DND-41 (cell line): ENCODE results near the gene SUPT3H.

ENCODE experiments used
- ATAC-seq: fragments of 200-7000 bp; cut with Tn5 transposase; 3 replicates; pipeline ENCODE4 v1.9.1; 2021; ENCODE audit warnings: low read depth; ENCODE audit not compliant: insufficient read depth
- DNase-seq: peaks from one replicate; pipeline ENCODE4 v3.0.0-alpha.2; 2020
- H2AFZ ChIP-seq: 2 replicates; pipeline ENCODE4 v1.6.0; 2012; ENCODE audit warnings: low read depth, low read length
- H3K27ac ChIP-seq: 2 replicates; pipeline ENCODE4 v1.5.1; 2012; ENCODE audit warnings: low read length, inconsistent platforms
- H3K27me3 ChIP-seq: fragments of 200-600 bp; sonication (generic); 2 replicates; pipeline ENCODE4 v1.6.0; 2012; ENCODE audit warnings: low read length, mild to moderate bottlenecking, inconsistent platforms; ENCODE audit not compliant: insufficient read depth, poor library complexity
- H3K36me3 ChIP-seq: 2 replicates; pipeline ENCODE4 v1.5.1; 2012; ENCODE audit warnings: low read length, inconsistent platforms; ENCODE audit not compliant: insufficient read depth
- H3K4me1 ChIP-seq: 2 replicates; pipeline ENCODE4 v1.5.1; 2012; ENCODE audit warnings: mild to moderate bottlenecking, low read length; ENCODE audit not compliant: insufficient read depth
- H3K4me2 ChIP-seq: 2 replicates; pipeline ENCODE4 v1.6.0; 2012; ENCODE audit warnings: mild to moderate bottlenecking, moderate library complexity, low read length, inconsistent platforms; ENCODE audit not compliant: insufficient read depth
- H3K4me3 ChIP-seq, 2 experiments: fragments of 200-600 bp in 1 of 2; shearing (Covaris generic) in 1 of 2; 2 replicates each; pipeline ENCODE4 v1.5.1; 2012 to 2016; ENCODE audit warnings: inconsistent platforms in 2 of 2, low read length in 2 of 2, mild to moderate bottlenecking in 2 of 2, low read depth in 1 of 2, moderate library complexity in 1 of 2
- H3K79me2 ChIP-seq: 2 replicates; pipeline ENCODE4 v1.6.0; 2012; ENCODE audit warnings: low read length, inconsistent platforms; ENCODE audit not compliant: insufficient read depth
- H3K9ac ChIP-seq: 2 replicates; pipeline ENCODE4 v1.6.0; 2012; ENCODE audit warnings: low read depth, mild to moderate bottlenecking, inconsistent platforms, low read length, moderate library complexity
- H3K9me3 ChIP-seq: 2 replicates; pipeline ENCODE4 v1.5.1; 2012; ENCODE audit warnings: low read length, moderate library complexity, mild to moderate bottlenecking, inconsistent platforms; ENCODE audit not compliant: insufficient read depth, severe bottlenecking
- H4K20me1 ChIP-seq: 2 replicates; pipeline ENCODE4 v1.6.0; 2012; ENCODE audit warnings: low read length; ENCODE audit not compliant: insufficient read depth
- EZH2 ChIP-seq: IDR thresholded peaks from 3 replicates; pipeline ENCODE4 v1.6.1; 2012; ENCODE audit warnings: borderline replicate concordance, low read depth, mild to moderate bottlenecking, moderate library complexity, low read length, inconsistent platforms; ENCODE audit not compliant: severe bottlenecking
- TF ChIP-seq, protein P1 (sequence below): IDR thresholded peaks from 2 replicates; pipeline ENCODE4 v1.5.1; 2012; ENCODE audit warnings: borderline replicate concordance, low read length, moderate library complexity, mild to moderate bottlenecking; ENCODE audit not compliant: poor library complexity, severe bottlenecking; ENCODE audit errors: extremely low read depth

Gene SUPT3H

DNA sequence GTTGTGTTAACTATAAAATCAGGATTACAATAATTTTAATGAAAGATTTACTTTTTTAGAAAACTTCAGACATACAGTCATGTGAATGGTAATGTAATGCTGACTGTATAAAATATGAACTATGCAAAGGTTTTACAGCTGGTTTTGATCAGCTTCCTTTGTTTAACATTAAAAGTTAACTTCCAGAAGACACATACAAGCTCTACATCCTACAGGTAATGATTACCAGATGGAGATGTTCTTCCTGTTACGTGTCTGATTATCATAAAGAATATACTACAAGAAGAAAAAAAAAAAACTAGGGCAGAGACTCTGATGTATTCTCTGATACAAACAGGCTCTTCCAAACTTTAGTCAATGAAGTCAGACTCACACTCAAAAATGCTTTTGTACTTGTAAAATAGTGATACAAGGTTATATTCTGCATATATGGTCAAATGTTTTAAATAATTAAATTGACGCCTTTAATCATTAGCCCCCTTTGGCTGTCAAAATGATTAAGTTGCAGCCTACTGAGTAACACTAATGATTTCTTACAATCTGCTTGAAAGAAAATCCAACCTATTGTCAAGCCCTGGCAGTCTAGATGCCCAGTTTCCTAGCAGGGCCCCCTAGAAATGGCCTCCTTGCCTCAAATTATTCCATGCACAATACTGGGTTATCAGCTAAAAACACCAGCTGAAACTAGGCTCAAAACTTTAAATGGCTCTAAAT is 301.4 kb downstream of the SUPT3H start:
- Histone ChIP-seq H3K9ac (no peak overlapping the region), H2AFZ (no peak overlapping the region), H4K20me1 (no peaks in the 10 kb centered on the region), H3K4me3 (no peak overlapping the region), H3K4me1 (peaks cover 28% of the 10 kb centered on the region), H3K27me3 (no peaks in the 10 kb centered on the region), H3K4me2 (no peak overlapping the region), H3K9me3 (peaks cover 17% of the 10 kb centered on the region), H3K36me3 (no peaks in the 10 kb centered on the region), H3K27ac (no peak overlapping the region), H3K79me2 (no peaks in the 10 kb centered on the region)
- DNase-seq (no peak), ATAC-seq (no peak)
- TF ChIP-seq, protein P1, sequence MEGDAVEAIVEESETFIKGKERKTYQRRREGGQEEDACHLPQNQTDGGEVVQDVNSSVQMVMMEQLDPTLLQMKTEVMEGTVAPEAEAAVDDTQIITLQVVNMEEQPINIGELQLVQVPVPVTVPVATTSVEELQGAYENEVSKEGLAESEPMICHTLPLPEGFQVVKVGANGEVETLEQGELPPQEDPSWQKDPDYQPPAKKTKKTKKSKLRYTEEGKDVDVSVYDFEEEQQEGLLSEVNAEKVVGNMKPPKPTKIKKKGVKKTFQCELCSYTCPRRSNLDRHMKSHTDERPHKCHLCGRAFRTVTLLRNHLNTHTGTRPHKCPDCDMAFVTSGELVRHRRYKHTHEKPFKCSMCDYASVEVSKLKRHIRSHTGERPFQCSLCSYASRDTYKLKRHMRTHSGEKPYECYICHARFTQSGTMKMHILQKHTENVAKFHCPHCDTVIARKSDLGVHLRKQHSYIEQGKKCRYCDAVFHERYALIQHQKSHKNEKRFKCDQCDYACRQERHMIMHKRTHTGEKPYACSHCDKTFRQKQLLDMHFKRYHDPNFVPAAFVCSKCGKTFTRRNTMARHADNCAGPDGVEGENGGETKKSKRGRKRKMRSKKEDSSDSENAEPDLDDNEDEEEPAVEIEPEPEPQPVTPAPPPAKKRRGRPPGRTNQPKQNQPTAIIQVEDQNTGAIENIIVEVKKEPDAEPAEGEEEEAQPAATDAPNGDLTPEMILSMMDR = no peak
- TF ChIP-seq EZH2 = no peak

DNA sequence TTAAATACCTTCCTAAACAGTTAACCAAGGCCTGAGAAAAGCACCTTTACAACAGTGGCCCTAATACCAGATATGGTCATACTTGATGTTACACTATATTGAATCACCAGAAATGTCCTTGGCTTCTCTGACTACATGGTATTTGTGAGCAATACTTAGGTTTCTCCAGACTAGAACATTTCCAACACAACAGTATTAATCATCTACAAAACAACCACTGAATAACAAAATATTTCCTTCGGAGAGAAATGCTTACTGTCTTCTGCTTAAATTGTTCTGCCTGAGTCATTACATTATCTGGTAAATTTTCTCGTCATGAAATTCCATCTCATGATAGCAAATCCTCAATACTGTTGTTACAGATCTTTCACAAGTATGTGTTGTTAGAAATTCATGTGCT is 302.5 kb downstream of the SUPT3H start:
- Histone ChIP-seq H2AFZ (no peak overlapping the region), H4K20me1 (no peaks in the 10 kb centered on the region), H3K79me2 (no peaks in the 10 kb centered on the region), H3K27ac (no peak overlapping the region), H3K4me1 (peaks cover 30% of the 10 kb centered on the region), H3K27me3 (no peaks in the 10 kb centered on the region), H3K9ac (no peak overlapping the region), H3K4me3 (no peak overlapping the region), H3K9me3 (peaks cover 17% of the 10 kb centered on the region), H3K36me3 (no peaks in the 10 kb centered on the region), H3K4me2 (no peak overlapping the region)
- no peak for DNase-seq
- ATAC-seq = no peak
- no peak for TF ChIP-seq EZH2
- TF ChIP-seq, protein P1 = no peak

DNA sequence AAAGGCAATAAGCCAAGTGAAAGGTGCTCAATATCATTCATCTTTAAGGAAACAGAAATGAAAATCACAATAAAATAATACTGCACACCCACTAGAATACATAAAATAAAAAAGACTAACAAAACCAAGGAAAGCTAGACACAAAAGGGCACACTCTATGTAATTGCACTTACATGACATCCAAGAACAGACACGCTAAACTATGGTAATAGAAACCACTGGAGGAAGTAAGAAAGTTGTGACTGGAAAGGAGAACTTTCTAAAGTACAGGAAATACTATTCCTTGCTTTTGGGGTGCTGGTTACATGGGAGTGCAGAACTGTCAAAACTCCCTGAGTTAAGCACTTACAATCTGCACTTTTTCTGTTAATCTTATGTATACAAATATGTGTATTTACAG is 303.3 kb downstream of the SUPT3H start:
- DNase-seq = no peak
- no peak for TF ChIP-seq EZH2
- TF ChIP-seq, protein P1 = no peak
- Histone ChIP-seq H3K27ac (no peak overlapping the region; the same call in 1 of the 2 replicates), H3K9ac (no peak overlapping the region), H3K4me2 (no peak overlapping the region), H4K20me1 (no peaks in the 10 kb centered on the region), H3K79me2 (no peaks in the 10 kb centered on the region), H3K27me3 (no peaks in the 10 kb centered on the region), H3K4me1 (peaks cover 30% of the 10 kb centered on the region), H2AFZ (no peak overlapping the region), H3K36me3 (no peaks in the 10 kb centered on the region), H3K4me3 (no peak overlapping the region), H3K9me3 (peaks cover 15% of the 10 kb centered on the region)
- no peak for ATAC-seq

DNA sequence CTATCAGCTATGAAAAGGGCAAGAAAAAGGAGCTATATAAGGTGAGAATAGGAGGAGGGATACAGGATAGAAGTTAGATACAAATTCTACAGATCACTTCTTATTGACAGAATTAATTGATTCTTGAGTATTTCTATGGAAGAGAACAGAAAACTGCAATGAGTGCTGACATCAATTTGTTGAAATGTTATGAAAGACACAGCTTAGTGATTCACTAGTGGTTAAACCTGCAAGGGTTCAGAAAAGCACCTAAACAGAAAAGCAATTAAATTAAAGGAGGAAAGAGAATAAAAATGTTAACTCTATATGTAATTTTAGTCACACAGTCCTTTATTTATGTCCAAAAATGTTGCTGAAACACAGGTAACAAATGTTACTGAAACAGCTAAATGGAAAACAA is 304.0 kb downstream of the SUPT3H start:
- no peak for DNase-seq
- no peaks in the 10 kb centered on the region for H3K79me2 ChIP-seq
- no peaks in the 10 kb centered on the region for H3K36me3 ChIP-seq
- no peak overlapping the region for H3K9ac ChIP-seq
- TF ChIP-seq EZH2 = no peak
- TF ChIP-seq, protein P1 = no peak
- H3K4me3 ChIP-seq = no peak overlapping the region
- H3K4me2 ChIP-seq = no peak overlapping the region
- peaks cover 9% of the 10 kb centered on the region for H3K9me3 ChIP-seq
- ATAC-seq = no peak
- no peaks in the 10 kb centered on the region for H4K20me1 ChIP-seq
- H3K4me1 ChIP-seq = peaks cover 30% of the 10 kb centered on the region
- no peak overlapping the region for H3K27ac ChIP-seq
- H3K27me3 ChIP-seq = no peaks in the 10 kb centered on the region
- no peak overlapping the region for H2AFZ ChIP-seq
